Erythroblast (primary cell): Measurements from ENCODE around the gene SAMD4A.

ENCODE experiments used
- GATA1 ChIP-seq: IDR thresholded peaks from 2 replicates; pipeline ENCODE4 v1.6.1; 2011; ENCODE audit warnings: low read depth, mild to moderate bottlenecking, control low read depth, low read length, moderate library complexity
- POLR2A ChIP-seq: IDR thresholded peaks from 2 replicates; pipeline ENCODE4 v1.6.1; 2011; ENCODE audit warnings: mild to moderate bottlenecking, low read length

GRCh38 chr14:54792288-54792687 is 225.4 kb downstream of the SAMD4A start:
- TF ChIP-seq POLR2A: no peak
- no peak for TF ChIP-seq GATA1
